Measurements from ENCODE around the gene KYAT1. TPM values are rescaled to one million over a fixed set of nuclear protein-coding genes. Genes with fewer than 3 reads are reported as not detected.
"Not testable (repeated sequence)": the region's sequence is repeated elsewhere in the genome, so short reads cannot be mapped to it uniquely, and the experiment has no call there.

KYAT1 gene
- total RNA-seq, 1 donor from 2014 or later, result 7.1 TPM

DNA sequence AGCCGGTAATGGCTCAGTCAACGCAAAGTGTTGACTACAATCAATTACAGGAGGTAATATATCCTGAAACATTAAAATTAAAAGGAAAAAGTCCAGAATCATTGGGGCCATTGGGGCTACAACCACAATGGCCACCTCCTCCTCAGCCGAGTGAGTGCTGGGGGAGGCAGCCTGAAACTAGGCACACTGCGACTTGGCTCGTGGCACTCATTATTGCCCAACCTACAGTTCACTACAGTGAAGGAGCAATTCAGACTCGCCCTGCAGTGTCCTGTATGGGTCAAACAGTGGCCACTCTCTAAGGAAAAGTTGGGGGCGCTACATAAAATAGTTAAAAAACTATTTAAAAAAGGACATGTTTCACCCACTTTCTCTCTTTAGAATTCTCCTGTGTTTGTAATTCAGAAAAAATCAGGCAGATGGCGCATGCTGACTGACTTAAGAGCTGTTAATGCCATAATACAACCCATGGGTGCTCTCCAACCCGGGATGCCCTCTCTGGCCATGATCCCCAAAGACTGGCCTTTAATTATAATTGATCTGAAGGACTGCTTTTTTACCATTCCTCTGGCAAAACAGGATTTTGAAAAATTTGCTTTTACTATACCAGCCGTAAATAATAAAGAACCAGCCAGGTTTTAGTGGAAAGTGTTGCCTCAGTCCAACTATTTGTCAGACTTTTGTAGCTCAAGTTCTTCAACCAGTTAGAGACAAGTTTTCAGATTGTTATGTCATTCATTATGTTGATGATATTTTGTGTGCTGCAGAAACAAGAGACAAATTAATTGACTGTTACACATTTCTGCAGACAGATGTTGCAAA, 29.8 kb downstream of the KYAT1 start:
- H3K27ac ChIP-seq; H3K9me3 ChIP-seq; H3K27me3 ChIP-seq (ENCODE audit: low read depth); intact Hi-C loops (cut with DNase I); H3K4me1 ChIP-seq; H3K4me3 ChIP-seq; H3K36me3 ChIP-seq; ATAC-seq: not testable (repeated sequence)
- DNase-seq, result peak; percentile 20
- TF ChIP-seq, protein P1, sequence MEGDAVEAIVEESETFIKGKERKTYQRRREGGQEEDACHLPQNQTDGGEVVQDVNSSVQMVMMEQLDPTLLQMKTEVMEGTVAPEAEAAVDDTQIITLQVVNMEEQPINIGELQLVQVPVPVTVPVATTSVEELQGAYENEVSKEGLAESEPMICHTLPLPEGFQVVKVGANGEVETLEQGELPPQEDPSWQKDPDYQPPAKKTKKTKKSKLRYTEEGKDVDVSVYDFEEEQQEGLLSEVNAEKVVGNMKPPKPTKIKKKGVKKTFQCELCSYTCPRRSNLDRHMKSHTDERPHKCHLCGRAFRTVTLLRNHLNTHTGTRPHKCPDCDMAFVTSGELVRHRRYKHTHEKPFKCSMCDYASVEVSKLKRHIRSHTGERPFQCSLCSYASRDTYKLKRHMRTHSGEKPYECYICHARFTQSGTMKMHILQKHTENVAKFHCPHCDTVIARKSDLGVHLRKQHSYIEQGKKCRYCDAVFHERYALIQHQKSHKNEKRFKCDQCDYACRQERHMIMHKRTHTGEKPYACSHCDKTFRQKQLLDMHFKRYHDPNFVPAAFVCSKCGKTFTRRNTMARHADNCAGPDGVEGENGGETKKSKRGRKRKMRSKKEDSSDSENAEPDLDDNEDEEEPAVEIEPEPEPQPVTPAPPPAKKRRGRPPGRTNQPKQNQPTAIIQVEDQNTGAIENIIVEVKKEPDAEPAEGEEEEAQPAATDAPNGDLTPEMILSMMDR (IDR thresholded peaks at IDR 0.05), result peak; percentile 58

GRCh38 chr9:128851024-128851423, 30.7 kb downstream of the KYAT1 start:
- H3K4me1 ChIP-seq; H3K27me3 ChIP-seq (ENCODE audit: low read depth); H3K36me3 ChIP-seq; H3K27ac ChIP-seq; DNase-seq; H3K4me3 ChIP-seq; H3K9me3 ChIP-seq; intact Hi-C loops (cut with DNase I); ATAC-seq: not testable (repeated sequence)

DNA sequence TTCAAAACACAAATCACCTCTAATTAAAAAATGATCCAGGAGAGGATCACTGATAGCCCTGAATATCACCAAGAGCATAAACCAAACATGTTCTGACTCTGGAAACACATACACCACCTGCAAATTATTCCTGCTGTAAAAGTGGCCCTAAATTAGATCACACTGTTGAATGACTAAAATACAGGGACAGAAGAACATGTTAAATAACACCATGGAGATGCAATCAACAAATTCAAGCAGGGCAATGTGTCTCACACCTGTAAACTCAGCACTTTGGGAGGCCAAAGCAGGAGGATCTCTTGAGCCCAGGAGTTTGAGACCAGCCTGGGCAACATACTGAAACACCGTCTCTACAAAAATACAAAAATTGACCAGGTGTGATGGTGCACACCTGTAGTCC, 33.9 kb downstream of the KYAT1 start:
- H3K27ac ChIP-seq, result no peak overlapping the region
- no peaks in the 10 kb centered on the region for H3K4me1 ChIP-seq
- intact Hi-C loops (cut with DNase I), result no loop called here
- peaks cover 4% of the 10 kb centered on the region for H3K9me3 ChIP-seq
- DNase-seq, result no peak
- no peak for ATAC-seq
- H3K36me3 ChIP-seq, result no peaks in the 10 kb centered on the region
- H3K27me3 ChIP-seq (ENCODE audit: low read depth), result no peaks in the 10 kb centered on the region
- no peak overlapping the region for H3K4me3 ChIP-seq
- TF ChIP-seq, protein P1 (IDR thresholded peaks at IDR 0.05), result no peak

- H3K36me3 ChIP-seq, result peaks cover 4% of the 10 kb centered on the region
- TF ChIP-seq, protein P1 (IDR thresholded peaks at IDR 0.05), result no peak
- peaks cover 4% of the 10 kb centered on the region for H3K9me3 ChIP-seq
- intact Hi-C loops (cut with DNase I), result no loop called here
- no peak overlapping the region for H3K4me3 ChIP-seq
- H3K27ac ChIP-seq, result no peak overlapping the region
- H3K4me1 ChIP-seq, result no peaks in the 10 kb centered on the region
- no peaks in the 10 kb centered on the region for H3K27me3 ChIP-seq (ENCODE audit: low read depth)
- DNase-seq (peak; percentile 14), ATAC-seq (no peak)
Observed at GRCh38 chr9:128846680-128847030, 35.1 kb downstream of the KYAT1 start.

GRCh38 chr9:128845186-128845931, 36.4 kb downstream of the KYAT1 start:
- H3K4me1 ChIP-seq, result no peaks in the 10 kb centered on the region
- intact Hi-C loops (cut with DNase I), result no loop called here
- H3K4me3 ChIP-seq, result no peak overlapping the region
- no peak overlapping the region for H3K27ac ChIP-seq
- TF ChIP-seq, protein P1 (IDR thresholded peaks at IDR 0.05), result no peak
- H3K27me3 ChIP-seq (ENCODE audit: low read depth), result no peaks in the 10 kb centered on the region
- peaks cover 4% of the 10 kb centered on the region for H3K36me3 ChIP-seq
- ATAC-seq (peak; percentile 19 to 46), DNase-seq (peak; percentile 8)
- no peaks in the 10 kb centered on the region for H3K9me3 ChIP-seq

DNA sequence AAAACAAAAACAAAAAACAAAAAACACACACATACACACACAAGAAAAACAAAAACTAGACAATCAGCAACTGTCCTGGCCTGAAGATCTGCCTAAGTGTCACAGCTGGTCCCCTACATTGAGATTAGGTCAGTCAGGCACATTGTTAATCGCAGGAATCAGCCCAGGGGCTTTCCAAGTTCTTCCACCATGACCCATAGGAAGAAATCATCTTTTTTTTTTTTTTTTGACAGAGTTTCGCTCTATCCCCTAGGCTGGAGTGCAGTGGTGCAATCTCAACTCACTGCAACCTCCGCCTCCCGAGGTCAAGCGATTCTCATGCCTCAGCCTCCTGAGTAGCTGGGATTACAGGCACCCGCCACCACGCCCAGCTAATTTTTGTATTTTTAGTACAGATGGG, 38.6 kb downstream of the KYAT1 start:
- H3K4me3 ChIP-seq; DNase-seq; H3K4me1 ChIP-seq; H3K9me3 ChIP-seq; intact Hi-C loops (cut with DNase I); H3K27me3 ChIP-seq (ENCODE audit: low read depth); ATAC-seq; H3K27ac ChIP-seq; H3K36me3 ChIP-seq: not testable (repeated sequence)

Data from lower lobe of right lung (tissue), 2 donors.